DMS 273 treated with DMSO at 0.1 percent for 48 hours (cell line): ENCODE measurements around the gene PAK5.

Experiments
- DNase-seq: peaks from one replicate; lab custom pipeline; 2025; lab: John Stamatoyannopoulos, UW

Gene PAK5

GRCh38 chr20:9838378-9839295 lies at the start of gene PAK5:
Gene PAK5, minus strand, starts transcription at chr20:9839076. Its CDS starts 194,748 bp downstream, at chr20:9644328.
- DNase-seq: peak; percentile 89

GRCh38 chr20:9887706-9888105 lies 48.8 kb upstream of the PAK5 start:
- DNase-seq: no peak

GRCh38 chr20:9886227-9886626 lies 47.4 kb upstream of the PAK5 start:
- no peak for DNase-seq

DNA sequence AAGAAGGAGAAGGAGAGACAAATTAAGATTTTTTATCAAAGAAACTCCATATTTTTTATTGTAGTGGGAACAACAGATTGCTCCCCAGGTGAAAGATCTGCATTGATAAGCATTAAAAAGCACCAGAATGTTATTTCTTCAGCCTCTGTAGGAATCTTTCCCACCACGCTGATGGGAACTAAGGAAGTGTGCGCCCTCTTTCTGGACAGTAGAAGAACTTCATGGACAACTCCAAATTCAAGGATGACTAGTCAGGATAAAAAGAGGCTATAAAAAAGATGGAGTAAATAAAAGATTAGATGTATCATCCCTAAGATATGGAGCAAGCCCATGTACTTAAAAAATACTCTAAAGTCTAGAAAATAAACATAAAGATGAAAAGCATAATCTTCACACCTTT lies 45.8 kb upstream of the PAK5 start:
- peak; percentile 2 for DNase-seq

GRCh38 chr20:9884061-9884460 lies 45.2 kb upstream of the PAK5 start:
- DNase-seq: peak; percentile 0

DNA sequence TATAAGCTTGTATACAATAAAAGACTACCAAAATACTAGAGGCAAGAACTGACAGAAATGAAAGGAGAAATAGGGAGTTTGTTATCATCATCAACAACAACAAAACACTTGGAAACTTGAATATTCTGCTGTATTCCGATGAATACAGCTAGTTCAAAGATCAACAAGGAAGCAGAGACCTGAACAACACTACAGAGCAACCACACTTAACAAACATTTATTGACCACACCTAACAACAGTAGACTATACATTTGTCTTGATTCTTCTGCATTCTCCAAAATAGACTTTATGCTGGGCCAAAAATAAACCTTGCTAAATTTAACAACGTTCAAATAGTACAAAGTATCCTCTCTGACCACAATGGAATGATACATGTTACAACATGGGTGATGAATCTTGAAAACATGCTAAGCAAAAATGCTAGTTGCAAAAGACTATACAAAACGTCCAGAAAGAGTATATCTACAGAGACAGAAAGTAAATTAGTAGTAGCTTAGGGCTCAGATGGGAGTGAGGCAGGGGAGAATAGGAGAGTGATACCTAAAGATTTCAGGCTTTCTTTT lies 39.1 kb upstream of the PAK5 start:
- no peak for DNase-seq

DNA sequence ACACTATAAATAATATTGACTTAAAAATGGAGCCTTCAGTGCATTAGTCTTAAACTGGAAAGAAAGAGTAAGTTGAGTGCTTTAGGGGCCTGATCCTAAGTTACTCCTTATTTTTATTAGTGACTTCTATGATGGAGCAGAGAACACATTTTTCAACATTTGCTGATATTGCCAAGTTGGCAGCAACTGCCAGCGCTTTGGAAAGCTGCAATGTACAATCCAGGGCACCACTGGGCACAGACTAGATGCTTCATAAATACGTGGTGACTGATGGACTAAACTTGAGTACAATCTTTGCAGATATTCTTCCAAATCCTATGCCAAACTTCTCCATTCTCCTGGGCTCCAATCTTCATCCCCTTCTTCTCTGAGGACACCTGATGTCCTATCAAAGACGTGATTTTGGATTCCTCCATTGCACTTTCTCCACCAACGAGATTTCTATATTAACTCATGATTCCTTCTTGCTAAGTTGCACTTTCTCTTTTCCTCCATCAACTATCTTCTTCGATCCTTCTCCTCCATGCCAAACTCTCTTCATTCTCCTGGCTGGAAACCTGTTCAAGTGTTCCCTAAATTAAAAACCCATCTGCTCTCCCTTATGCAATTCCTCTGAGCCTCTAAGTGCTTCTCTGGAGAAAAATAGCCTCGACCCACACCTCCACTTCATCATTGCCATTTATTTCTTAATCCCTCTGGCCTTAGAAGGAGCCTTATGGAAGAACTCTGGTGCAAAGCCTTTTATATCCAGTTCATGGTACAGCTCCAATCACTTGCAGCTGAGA lies 28.5 kb upstream of the PAK5 start:
- no peak for DNase-seq

DNA sequence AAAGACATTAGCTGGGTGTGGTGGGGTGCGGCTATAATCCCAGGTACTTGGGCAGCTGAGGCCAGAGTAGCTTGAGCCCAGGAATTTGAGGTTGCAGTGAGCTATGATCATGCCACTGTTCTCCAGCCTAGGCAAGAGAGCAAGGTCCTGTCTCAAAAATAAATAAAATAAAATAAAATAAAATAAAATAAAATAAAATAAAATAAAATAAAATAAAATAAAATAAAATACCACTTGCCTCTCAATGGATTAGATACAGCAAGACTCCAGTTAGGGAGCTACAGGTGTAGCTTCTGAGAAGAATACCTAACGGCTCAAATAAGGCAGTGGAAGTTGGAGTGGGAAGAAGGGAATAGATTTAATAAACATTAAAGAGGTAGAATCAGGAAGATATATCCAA lies 13.7 kb upstream of the PAK5 start:
- no peak for DNase-seq

DNA sequence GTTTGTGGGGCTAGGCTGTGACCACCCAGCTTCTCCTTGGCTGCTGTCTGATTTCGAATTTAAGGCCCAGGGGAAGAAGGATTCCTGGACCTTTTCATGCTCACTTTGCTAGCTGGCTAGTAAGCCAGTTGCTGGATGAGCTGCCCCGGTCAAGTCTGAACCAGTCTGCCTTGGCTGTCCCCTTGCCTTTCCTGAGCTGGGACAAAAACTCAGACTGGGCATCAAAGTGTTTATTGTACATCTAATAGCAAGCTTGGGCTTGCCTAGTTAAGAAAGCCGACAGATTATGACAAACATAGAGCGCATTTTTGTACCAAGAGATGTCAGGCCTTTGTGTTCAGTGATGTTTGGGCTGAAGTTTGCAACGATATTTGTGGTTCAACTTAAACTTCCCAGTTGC lies 750 bp upstream of the PAK5 start:
- DNase-seq: no peak

DNA sequence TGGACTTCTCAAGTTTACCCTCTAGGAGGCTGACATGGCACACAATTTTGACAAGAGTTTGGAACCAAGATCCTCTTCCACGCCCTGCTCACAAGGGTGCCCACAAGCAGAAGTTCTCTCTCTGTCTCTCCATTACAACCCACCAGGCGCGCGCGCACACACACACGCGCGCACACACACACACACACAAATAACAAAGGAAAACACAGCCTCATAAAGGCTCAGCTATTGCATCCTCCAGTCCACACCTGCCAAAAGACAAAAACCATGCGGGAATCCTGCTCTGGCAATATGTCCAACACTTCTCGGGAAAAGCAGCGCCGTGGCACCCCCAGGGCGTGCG lies 870 bp downstream of the PAK5 start:
- DNase-seq: no peak

DNA sequence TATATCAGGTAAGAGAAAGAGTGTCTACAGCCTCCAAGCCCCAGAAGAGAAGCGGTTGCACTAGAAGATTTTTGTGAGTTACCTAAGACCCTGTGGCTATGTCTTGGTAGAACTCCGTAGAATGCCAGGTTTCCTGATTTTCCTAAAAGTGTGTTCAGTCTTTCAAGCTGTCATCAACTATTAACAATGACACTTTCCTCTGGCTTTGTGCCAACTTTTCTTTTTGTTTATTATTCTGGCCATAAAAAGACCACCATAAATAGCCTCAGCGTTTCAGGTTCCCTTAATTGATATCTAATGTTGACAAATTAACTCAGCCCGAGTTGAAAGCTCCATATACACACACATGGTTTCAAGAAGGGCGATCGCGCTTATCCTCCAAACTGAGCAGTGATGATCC lies 1.2 kb downstream of the PAK5 start:
- no peak for DNase-seq

DNA sequence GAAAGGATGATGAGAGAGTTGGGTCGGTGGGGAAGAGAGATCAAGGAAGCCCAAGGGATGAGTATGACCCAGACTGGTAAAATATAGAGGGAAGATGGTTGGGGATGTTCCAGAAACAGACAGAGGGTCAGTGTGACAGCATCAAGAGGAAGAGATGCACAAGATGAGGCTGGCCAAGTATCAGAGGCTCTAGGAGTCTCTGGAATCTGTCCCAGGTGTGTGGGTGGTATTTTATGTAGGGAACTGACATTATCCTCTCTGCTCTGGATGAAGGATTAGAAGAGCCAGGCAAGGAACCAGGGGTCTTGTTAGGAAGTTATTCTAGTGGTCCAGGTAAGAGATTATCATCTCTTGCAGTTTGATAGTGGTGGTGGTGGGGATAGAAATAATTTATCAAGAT lies 3.6 kb downstream of the PAK5 start:
- DNase-seq: no peak

DNA sequence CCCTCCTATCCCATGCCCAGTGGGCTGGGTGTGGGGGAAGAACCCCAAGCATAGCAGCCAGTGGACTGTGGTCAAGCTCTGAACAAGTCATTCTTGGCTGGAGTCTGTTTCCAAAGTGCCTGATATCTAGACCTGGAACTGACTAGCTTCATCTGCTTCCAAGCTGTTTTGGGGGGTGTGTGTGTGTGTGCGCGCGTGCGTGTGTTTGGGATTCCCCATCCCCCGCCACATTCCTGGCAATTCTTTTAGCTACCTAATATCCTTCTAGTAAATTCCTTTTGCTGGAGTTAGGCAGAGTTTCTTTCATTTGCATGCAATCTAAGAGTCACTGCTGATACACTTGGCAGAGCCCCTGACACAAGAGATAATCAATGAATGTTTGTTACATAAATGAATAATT lies 7.8 kb downstream of the PAK5 start:
- no peak for DNase-seq

DNA sequence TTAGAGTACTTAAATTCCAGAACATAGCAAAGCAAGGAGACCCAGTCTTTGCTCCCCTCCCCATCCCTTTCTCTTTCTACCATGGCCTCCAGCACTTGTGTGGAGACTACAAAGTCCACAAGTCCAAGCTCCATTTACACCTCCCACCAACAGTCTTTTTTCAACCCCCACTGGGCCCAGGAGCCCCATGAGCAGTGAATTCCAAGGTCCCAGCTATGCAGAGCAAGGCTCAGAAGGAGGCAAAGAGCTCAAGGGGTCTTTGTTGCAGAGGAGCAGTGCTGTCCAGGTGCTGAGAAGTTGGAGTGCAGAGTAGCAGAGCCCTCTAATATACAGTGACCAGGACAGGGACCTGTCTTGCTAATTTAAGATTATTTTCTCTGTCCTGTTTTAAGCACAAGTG lies 9.0 kb downstream of the PAK5 start:
- DNase-seq: no peak

DNA sequence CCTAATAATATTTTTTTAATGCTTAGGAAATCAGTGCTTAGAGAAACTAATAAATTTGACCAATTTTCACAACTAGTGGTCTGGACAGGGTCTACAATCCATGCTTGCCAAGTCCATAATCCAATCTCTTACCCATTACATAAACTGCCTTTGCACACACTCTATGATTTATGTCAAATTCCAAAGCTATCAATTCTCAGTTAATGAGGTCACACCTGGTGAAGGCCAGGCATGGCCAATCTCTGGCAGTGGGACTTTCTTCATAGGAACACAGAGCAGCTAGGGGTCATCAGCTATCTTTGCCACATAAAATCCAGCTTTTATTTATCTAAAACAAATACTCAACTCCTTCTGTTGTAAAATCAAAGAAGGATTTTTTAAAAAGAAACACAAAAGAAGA lies 21.2 kb downstream of the PAK5 start:
- no peak for DNase-seq

GRCh38 chr20:9815632-9816031 lies 23.2 kb downstream of the PAK5 start:
- DNase-seq: no peak

DNA sequence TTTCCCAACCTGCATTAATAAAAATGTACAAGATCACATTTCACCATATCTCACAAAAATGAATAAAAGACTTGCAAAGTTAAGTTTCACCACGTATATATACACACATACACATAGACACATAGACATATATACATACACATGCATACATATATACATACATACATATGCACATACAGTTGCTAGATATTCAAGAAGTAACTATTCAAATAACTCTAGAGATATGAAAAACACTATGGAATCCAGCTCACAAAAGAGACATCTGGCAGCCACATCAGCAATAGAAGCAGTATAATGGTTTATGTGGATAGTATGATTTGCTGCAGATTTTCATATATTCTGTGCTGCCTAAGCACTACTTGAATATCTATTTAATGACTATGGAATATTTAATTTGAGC lies 28.1 kb downstream of the PAK5 start:
- no peak for DNase-seq

DNA sequence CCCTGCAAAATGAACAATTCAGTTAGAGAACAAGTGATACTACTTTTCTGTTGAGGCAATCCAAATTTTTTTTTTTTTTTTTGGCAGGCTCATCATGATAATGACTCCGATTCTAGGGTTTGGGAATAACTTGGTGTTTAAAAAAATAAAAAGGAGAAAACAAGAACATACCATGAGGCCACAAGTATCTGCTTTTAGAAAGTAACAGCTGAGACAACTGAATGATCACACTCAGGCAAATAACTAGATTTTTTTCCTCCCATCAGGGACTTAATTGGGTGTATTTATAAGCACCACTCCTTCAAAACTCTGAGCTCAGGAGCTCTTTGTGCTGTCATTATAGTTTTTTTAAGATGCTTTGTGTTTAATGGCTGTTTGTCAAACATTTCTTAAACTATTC lies 29.6 kb downstream of the PAK5 start:
- no peak for DNase-seq

- peak; percentile 70 for DNase-seq
These were observed 30.7 kb downstream of the PAK5 start for GRCh38 chr20:9808166-9808565.

GRCh38 chr20:9807136-9807535 lies 31.7 kb downstream of the PAK5 start:
- peak; percentile 75 for DNase-seq

DNA sequence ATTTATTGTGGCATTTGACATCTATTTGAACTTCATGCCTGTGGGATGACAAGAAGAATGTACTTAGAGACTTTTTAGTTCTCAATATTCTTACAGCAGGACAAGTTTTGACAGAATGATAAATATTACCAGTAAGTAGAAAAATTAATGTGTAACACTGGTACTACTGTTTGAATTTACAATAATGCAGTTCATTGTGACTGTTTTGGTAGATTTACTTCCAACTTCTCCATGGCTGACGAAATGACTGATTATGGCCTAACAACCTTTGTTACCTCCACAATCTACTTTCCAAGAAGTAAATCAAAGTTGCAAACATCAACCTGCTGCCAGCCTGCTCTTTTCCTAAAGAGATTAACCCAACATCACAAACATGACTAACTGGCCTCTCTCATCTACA lies 38.5 kb downstream of the PAK5 start:
- DNase-seq: no peak

- DNase-seq: no peak
These were observed 44.0 kb downstream of the PAK5 start for GRCh38 chr20:9794831-9795230.

DNA sequence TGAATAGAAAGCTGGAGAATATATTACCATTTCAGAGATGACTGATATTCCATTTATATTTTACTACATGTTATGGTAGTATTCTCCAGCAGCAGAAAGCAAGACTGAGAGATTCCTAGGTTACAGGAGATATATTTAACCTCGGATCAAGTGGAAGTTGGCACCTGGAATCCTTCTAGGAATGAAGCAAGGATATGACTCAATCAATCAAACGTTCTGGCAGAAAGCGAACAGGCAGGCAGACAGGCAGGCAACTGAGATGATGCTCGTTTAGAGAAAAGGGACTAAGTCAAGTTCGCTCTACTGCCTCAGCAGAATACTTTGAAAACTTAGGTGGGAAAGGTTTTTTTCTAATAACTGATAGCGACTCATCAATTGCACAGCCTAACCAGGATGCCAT lies 46.2 kb downstream of the PAK5 start:
- DNase-seq: no peak
